MV-4-11 (cell line): ENCODE results near the gene ASXL2.
A peak's percentile ranks its signal among the peaks of the same experiment; 100 is the strongest.
"Not testable (repeated sequence)": the region's sequence is repeated elsewhere in the genome, so short reads cannot be mapped to it uniquely, and the experiment has no call there.

ENCODE experiments used
- DNase-seq: peaks from one replicate; lab custom pipeline; 2025; lab: John Stamatoyannopoulos, UW

The ASXL2 gene

DNA sequence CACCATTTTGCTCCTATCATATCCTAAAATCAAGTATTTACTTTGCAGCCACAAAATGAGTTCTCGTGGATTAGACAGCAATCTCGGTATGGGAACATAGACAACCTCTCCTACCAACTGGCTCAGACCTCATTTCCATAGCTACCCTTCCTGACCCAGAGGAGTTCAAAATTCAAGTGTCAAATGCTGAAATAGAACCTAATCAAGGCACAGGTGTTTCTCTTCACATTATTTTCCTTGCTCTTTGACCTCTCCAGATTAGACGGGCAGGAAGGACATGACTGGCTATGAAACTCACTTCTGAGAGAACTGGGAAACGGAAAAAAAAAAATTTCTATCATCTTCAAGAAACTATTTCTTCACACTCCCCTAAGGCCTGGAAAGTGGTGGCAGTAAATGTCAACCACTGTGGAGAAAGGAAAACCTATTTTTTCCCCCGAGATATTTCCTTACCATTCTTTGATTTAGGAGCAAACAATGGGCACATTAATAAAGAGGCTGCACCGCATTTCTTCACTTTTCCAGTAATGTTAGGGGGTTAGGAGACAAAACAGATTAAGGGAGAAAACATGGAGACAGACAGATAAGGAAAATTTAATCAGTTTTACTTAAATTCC is 141.3 kb downstream of the ASXL2 start:
- no peak for DNase-seq

DNA sequence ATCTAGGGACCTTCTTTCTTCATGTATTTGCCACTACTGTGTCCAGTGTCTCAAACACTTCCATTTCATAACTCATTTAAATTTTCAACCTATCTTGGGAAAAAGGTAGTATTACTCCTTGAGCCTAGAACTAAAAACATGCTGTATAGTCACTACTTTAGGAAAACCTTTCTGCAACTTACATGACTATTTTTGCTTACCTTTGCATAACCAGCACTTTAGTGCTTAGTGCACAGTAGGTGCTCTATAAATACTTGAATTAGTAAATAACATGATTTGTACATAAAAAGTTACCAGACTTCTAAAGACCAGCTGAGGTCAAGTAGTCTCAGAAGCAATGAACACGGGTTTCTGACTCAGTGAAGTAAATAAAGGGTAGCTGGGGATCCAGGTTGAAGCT is 142.5 kb downstream of the ASXL2 start:
- DNase-seq: no peak

DNA sequence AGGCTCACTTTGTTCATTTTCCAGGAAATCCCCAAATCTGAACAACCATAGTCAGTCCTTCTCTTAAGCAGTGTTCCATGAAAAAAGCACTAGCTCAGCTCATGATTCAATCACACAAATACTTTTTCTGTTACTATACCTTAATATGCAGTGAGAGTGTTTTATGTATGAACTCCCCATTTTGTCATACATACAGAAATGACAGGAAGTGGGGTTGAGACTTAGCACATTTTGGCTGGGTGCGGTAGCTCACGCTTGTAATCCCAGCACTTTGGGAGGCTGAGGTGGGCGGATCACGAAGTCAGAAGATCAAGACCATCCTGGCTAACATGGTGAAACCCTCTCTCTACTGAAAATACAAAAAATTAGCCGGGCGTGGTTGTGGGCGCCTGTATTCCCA is 149.7 kb downstream of the ASXL2 start:
- no peak for DNase-seq

DNA sequence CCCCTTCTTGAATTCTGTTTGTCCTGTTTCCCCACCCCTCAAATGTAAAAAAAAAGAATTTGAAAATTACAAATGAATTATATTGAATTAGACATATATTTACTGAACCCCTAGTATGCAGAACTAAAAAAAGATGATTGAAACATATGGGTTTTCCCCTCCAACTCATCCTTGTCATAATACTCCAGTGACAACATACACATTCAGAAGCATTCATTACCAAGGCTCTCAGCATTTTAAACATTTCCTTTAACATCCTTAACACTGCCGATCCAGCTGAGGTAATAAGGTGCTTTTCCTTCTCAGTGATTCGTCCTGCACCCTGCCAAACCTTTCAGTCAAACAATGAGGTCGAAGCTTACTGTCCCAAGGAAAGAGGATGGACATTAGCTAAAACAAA is 151.8 kb downstream of the ASXL2 start:
- DNase-seq: no peak

DNA sequence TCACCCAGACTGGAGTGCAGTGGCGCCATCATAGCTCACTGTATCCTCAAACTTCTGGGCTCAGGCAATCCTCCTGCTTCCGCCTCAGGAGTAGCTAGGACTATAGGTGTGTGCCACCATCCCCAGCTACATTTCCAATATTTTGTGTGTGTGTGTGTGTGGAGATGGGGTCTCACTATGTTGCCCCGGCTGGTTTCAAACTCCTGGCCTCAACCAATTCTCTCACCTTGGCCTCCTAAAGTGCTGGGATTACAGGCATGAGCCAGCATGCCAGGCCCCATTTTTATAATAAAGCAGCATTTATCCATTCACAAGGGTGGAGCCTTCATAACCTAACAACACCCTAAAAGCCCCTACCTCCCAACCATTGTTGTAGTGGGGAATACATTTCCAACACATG is 152.4 kb downstream of the ASXL2 start:
- DNase-seq: no peak

DNA sequence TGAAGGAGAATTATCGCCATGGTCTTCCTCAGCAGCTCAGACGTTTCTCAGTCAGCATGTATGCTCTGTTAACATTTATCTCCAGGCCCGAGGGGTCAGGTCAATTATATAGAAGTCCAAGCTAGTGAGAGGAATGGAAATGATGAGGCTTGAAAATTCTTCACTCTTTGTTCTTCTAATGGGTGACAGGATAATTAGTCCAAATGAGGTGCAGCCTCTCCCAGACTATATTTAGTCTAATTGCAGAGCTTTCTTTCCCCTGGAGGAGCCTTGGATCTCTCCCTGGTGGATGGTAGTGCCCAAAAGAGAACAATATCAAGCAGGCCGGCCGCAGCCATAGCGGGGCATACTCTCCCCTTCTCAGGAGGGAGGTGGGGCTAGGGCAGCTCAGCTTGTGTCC is 153.5 kb downstream of the ASXL2 start:
- DNase-seq: no peak

DNA sequence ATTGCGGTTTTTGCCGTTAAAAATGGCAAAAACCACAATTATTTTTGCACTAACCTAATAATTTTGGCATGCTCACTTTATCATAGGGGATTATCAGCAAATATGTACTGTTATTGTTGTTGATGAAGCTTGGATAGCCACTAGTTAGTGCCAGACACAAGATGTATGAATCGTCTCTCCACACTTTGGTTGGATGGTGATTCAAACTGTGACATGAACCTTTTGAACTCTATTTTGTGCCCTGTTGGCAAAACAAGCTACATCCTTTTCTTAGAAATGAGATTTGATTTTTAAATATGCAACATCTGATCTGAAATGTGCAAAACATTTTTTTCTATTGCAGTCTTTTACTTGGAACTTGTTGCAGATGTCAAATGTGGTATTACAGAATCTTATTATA is 156.1 kb downstream of the ASXL2 start:
- no peak for DNase-seq

DNA sequence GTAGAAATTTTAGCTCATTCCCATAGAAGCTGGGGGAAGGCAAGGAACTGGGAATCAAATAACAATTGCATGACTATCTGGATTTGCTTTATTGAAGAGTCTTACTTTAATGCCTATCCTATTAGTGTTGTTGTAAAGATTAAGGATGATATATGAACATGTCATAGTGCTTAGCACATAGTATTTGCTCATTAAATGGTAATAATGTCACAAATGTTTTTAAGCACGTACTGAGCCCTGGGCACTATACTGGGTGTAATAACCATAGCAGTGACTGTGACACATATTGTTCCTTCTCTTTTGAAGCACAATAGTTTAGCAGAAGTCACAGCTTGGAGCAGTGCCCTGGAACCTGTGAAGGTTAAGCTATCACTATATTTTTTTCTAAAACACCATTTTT is 157.7 kb downstream of the ASXL2 start:
- no peak for DNase-seq

DNA sequence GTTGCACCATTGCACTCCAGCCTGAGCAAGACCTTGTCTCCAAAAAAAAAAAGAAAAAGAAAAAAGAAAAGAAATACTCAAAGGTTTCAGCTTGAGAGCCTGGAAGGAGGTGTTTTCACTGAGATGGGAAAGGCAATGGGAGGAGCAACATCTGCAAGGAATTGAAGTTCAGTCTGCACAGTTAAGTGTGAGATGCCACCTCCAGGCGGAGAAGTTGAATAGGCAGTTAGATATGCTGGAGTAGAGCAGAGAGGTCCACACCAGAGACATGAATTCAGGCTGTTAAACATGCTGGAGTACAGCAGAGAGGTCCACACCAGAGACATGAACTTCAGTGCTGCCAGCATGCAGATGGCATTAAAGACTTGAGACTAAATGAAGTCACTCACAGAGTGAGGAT is 163.5 kb downstream of the ASXL2 start:
- DNase-seq: no peak

DNA sequence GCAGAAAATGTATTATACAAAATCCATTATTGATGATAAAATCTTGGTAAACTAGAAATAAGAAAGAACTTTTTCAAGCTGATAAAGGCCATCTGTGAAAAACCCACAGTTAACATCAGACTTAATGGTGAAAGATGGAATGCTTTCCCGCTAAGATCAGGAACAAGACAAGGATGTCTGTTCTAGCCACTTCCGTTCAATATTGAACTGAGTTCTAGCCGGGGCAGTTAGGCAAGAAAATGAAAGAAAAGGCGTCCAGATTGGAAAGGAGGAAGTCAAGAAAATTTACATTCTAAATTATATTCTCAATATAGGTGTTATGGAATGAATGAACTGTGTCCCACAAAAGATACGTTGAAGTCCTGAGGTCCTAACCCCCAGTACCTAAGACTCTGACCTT is 165.8 kb downstream of the ASXL2 start:
- DNase-seq: peak; percentile 38

DNA sequence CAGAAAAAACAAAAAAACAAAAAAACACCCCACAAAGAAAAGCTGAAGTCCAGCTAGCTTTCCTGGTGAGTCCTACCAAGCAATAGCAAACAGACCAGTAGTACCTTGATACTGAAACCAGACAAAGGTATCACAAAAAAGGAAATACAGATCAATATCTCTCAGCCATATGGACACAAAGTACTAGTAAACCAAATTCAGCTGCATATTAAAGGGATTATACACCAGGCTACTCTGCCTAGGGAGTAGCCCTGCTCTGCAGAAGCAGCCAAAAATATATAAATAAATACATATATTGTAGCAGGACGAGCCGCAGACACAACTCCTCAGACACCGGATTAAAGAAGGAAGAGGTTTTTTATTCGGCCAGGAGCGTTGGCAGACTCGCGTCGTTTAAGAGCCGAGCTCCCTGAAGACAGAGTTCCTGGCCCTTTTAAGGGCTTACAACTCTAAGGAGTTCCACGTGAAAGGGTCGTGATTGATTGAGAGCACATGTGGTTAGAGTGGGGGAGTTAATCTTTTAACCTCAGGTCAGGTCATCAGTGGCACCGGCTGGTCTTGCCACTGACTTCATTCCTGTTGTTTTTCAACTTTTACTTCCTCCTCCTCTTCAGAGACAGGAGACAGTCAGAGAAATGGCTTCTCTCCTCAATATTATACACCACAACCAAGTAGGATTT is 166.5 kb downstream of the ASXL2 start:
- peak; percentile 79 for DNase-seq

DNA sequence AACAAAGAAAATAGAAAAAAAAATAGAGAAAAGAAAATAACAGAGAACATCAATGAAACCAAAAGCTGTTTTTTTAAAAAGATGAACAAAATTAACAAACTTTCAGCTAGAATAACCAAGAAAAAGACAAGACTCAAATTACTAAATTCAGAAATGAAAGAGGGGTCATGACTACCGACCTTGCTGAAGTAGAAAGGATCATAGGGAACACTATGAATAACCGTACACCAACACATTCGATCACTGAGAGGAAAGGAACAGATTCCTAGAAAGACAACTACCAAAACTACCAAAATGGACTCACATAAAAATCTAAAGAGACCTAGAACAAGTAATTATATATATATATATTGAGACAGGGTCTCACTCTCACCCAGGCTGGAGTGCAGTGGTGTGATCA is 167.5 kb downstream of the ASXL2 start:
- DNase-seq: no peak

DNA sequence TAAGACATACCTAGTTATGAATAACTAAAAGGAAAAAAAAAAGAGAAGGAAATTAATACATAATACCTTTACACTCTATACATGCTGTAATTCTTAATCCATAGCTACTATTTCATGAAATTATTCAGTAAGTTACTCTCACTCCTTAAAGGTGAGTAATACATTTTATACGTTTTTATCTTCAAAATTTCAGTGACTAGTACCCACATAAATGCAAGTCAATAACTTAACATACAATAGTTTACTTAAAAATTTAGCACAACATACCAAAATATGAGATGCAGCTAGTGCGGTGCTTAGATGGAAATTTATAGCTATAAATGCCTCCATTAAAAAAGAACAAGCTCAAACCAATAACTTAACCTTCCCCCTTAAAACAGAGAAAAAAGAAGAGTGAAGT is 168.9 kb downstream of the ASXL2 start:
- DNase-seq: no peak

DNA sequence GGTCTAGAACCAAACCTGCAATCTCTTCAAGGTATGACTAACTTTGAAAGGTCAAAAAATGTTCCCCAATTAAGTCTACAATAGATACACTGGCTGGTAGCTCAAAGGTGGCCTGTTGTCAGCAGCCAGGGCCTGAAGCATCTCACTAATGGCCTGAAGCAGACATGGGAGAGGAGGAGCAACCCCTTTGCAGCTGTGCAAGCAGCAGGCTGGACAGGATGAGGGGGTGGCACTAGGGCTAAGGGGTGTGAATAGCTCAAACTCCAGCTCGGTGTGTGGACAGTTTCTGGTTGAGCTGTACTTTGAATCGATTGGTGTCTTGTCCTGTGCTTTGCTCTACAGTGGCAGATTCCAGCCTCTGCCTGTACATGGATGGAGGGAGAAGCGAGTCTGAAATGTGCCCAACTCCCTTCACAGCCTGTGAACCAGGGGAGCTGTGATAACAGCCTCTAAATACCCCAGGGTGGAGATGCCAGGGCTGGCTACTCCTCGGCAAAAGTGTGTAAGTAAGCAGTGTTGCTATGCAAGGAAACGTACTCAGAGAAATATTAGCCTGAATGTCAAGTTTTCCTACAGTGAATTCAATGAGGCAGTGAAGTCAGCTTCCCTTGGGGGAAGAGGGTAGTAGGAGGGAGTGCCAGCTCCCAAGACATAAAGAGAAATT is 170.2 kb downstream of the ASXL2 start:
- no peak for DNase-seq

DNA sequence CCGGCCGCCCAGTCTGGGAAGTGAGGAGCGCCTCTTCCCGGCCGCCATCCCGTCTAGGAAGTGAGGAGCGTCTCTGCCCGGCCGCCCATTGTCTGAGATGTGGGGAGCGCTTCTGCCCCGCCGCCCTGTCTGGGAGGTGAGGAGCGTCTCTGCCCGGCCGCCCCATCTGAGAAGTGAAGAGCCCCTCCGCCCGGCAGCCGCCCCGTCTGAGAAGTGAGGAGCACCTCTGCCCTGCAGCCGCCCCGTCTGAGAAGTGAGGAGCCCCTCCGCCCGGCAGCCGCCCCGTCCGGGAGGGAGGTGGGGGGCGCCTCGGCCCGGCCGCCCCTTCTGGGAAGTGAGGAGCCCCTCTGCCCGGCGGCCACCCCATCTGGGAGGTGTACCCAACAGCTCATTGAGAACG is 172.7 kb downstream of the ASXL2 start:
- not testable (repeated sequence) for DNase-seq

DNA sequence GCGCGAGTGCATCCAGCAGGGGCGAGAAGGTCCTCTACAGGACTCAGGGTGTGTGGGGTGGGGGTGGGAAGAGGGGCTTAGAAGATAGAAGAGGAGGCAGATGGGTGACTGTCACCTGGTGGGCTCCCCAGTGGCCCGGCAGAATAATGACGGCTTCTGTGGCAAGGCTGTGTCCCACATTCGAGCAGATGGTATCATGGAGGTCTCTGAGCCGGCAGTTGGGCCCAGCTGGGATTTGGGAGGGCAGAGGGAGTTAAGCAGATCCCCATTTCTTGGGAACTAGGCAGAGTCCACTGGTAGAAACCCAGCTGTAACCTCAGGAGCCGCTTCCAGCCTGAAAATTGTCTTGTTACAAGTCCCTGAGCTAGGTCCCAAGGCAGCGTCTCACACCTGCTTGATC is 176.5 kb downstream of the ASXL2 start:
- DNase-seq: no peak

DNA sequence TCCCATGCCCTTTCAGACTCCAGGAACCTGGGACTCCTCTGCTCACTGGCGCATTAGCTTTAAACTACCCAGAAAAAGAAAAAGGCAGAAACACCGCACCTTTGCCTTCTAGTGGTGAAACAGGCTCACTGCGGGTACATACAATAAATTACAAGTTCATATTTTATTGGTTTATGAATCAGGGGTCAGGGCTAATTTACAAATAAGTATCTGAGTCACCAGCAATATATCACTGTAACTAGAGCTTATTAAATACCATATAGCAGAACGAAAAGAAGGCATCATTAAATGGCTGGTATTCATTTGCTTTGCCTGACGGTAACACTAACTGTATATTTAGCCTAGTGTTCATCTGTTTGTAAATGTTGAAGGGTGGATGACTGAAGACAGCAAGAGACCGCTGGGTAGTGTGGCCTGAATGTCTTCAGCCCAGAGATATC is 178.0 kb downstream of the ASXL2 start:
- DNase-seq: peak; percentile 11

DNA sequence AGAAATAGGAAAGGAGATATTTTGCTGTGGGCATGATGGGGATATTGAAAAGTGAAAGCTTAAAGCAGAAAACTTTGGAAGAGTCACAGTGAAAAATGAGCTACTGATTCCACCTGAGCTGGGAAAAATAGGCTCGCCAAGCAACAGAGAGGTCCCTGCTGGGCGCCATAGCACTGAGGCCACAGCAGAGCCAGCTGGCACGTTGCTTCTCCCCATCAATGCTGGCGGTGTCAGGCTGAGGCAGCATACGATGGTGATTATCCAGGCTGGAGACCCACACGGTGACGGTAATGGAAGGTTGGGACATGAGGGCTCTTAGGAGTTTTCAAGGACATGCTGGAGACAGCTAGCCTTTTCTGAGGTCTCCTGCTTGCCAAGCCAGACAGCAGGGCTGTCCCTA is 179.1 kb downstream of the ASXL2 start:
- no peak for DNase-seq

DNA sequence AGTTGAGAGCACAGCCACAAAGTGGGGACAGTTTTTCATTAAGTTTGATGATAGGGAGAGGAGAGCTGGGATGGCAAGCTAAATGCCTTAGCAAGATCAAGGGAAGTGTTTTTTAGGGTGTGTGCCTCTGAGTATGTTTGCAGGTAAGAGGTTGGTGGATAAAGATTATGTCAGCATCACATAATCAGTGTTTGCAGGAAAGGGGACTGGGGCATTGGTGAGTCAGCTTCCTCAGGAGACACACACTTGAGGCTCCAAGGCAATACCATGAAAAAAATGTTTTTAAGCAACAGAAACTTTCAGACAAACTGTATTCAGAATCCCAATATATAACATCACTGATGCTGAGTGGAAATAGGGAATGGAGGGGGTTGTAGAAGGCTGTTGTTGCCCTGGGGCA is 179.5 kb downstream of the ASXL2 start:
- DNase-seq: no peak

DNA sequence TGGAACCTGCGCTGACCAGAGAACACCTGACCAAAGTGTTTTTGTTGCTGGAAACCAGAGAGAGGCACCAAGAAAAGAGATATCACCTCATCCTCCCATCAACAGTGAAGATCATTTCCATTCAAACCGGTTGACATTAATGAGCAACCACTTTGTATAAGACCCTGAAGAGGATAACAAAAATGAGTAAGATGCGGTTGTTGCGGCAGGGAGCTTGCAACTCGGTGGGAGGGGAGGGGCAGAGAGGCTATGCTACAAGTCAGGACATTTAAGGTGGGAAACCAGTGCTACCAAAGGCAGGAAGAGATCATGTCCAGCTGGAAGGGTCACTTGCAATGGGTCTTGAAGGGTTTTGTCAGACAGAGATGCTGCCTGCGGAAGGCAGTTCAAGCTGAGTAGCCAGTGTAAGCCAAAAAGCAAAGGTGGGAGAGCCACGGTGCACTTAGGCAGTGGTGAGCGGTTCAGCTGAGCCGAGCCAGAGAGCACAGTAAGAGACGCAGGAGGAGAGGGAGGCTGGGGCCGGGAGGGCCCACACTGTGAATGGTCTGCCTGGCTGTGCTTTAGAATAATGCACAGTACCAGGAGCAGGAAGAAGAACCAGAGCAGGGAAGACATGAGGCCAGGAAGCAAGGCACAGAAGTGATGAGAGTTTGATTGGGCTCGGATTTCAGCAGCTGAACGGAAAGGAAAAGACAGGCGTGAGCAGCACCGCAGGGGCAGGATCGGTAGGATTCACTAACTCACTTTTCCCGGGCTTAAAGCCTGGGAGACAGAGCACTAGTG is 180.5 kb downstream of the ASXL2 start:
- DNase-seq: no peak

DNA sequence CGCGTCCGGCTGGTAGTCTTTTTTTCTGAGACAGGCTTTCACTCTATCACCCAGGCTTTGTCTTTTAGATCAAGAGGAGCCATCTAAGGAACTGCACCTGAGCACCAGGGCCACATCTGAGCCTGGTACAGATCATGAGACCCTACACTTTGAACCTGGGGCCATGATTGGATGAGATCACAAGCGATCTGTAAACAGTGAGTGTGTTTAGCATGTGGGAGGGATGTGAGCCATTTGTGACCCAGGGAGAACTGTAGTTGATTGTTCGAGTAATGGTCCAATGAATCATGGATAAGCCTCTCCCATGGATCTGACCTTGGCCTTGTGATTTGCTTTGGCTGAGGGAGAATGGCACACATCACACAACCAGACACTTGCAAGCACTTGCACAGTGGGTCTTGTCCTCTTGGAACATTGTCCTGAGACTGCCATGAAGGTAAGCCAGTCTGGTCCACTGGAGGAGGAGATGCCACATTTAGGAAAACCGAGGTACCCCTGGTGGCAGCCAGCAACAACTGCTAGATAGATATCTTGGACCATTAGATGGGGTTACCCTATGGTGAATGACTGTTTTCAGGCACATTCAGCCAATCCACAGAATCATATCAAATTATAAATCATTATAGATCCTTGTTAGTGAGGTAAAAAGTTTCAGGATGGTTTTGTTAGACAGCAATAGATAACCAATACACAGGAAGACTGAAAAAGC is 185.4 kb downstream of the ASXL2 start:
- no peak for DNase-seq

DNA sequence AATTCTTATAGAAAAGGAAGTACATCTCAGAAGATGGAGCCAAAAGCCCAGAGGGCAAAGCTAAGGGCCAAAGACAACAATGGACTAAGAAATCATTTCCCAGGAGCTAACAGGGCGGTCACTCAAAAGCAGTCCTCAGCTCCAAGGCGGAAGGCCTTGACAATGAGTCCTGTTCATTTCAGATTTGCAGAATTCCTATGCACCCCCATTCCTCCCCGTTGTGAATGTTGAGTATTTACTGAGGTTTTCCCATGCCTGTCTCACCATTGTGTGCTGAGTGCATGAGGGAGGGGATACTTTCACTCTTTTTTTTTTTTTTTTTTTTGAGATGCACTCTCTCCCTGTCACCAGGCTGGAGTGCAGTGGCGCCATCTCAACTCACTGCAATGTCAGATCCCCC is 186.1 kb downstream of the ASXL2 start:
- no peak for DNase-seq
